Nephron progenitor cell (in vitro differentiated cells): ENCODE results near the gene WIPI1.

ENCODE experiments used
- DNase-seq: peaks from one replicate; pipeline ENCODE4 v3.0.0; 2021
- H3K27ac Mint-ChIP-seq: 2 replicates; pipeline ENCODE4 v1.8.0; 2021; ENCODE audit warnings: mild to moderate bottlenecking, moderate library complexity, mixed read lengths
- H3K27me3 Mint-ChIP-seq: 2 replicates; pipeline ENCODE4 v1.8.0; 2021; ENCODE audit warnings: mild to moderate bottlenecking, low read depth, mixed read lengths; ENCODE audit not compliant: poor library complexity
- H3K36me3 Mint-ChIP-seq: 2 replicates; pipeline ENCODE4 v1.8.0; 2021; ENCODE audit warnings: low read depth, mixed read lengths
- H3K4me1 Mint-ChIP-seq: 2 replicates; pipeline ENCODE4 v1.8.0; 2021; ENCODE audit warnings: mixed read lengths
- H3K4me3 Mint-ChIP-seq: 2 replicates; pipeline ENCODE4 v1.8.0; 2021; ENCODE audit warnings: mild to moderate bottlenecking, moderate library complexity, mixed read lengths
- H3K9me3 Mint-ChIP-seq: 2 replicates; pipeline ENCODE4 v1.8.0; 2021; ENCODE audit warnings: mild to moderate bottlenecking, moderate library complexity, mixed read lengths
- CTCF ChIP-seq: fragments of 200-600 bp; sonication (generic); IDR thresholded peaks from 2 replicates; pipeline ENCODE4 v1.5.0; 2021; ENCODE audit warnings: antibody characterized with exemption

WIPI1 gene

GRCh38 chr17:68449021-68449739 lies 8.1 kb downstream of the WIPI1 start:
- Mint-ChIP-seq H3K9me3 (no peaks in the 10 kb centered on the region), H3K4me1 (peaks cover 34% of the 10 kb centered on the region), H3K27ac (peak overlapping the region; percentile 84), H3K27me3 (peaks cover 11% of the 10 kb centered on the region), H3K36me3 (peaks cover 20% of the 10 kb centered on the region), H3K4me3 (no peak overlapping the region)
- no peak for DNase-seq
- TF ChIP-seq CTCF, result no peak

GRCh38 chr17:68446626-68447041 lies 10.7 kb downstream of the WIPI1 start:
- Mint-ChIP-seq H3K4me1 (peaks cover 22% of the 10 kb centered on the region), H3K4me3 (no peak overlapping the region), H3K27me3 (peaks cover 11% of the 10 kb centered on the region), H3K9me3 (no peaks in the 10 kb centered on the region), H3K27ac (no peak overlapping the region), H3K36me3 (peaks cover 20% of the 10 kb centered on the region)
- DNase-seq, result no peak
- TF ChIP-seq CTCF, result no peak

GRCh38 chr17:68445671-68446070 lies 11.6 kb downstream of the WIPI1 start:
- H3K27me3 Mint-ChIP-seq, result peaks cover 11% of the 10 kb centered on the region
- peaks cover 26% of the 10 kb centered on the region for H3K4me1 Mint-ChIP-seq
- H3K9me3 Mint-ChIP-seq, result no peaks in the 10 kb centered on the region
- H3K4me3 Mint-ChIP-seq, result no peak overlapping the region
- H3K36me3 Mint-ChIP-seq, result peaks cover 19% of the 10 kb centered on the region
- no peak for TF ChIP-seq CTCF
- peak overlapping the region; percentile 3 for H3K27ac Mint-ChIP-seq
- no peak for DNase-seq

GRCh38 chr17:68443972-68444464 lies 13.3 kb downstream of the WIPI1 start:
- Mint-ChIP-seq H3K27ac (no peak overlapping the region), H3K4me1 (peaks cover 27% of the 10 kb centered on the region), H3K4me3 (no peak overlapping the region), H3K36me3 (peaks cover 4% of the 10 kb centered on the region), H3K9me3 (no peaks in the 10 kb centered on the region), H3K27me3 (peaks cover 11% of the 10 kb centered on the region)
- TF ChIP-seq CTCF, result no peak
- DNase-seq, result no peak

- no peak for DNase-seq
- peaks cover 35% of the 10 kb centered on the region for H3K4me1 Mint-ChIP-seq
- H3K27ac Mint-ChIP-seq, result no peak overlapping the region
- peaks cover 10% of the 10 kb centered on the region for H3K27me3 Mint-ChIP-seq
- peak overlapping the region; percentile 18 for H3K4me3 Mint-ChIP-seq
- H3K9me3 Mint-ChIP-seq, result no peaks in the 10 kb centered on the region
- no peak for TF ChIP-seq CTCF
- H3K36me3 Mint-ChIP-seq, result no peaks in the 10 kb centered on the region
Measured at GRCh38 chr17:68441070-68441770, 16.1 kb downstream of the WIPI1 start.
